ENCODE data around the gene SGMS1. TPM values are rescaled to one million over a fixed set of nuclear protein-coding genes. Genes with fewer than 3 reads are reported as not detected.

SGMS1 gene
- total and polyA plus RNA-seq, 2 experiments from 2014 or later: 15.0 to 34.7 TPM

DNA sequence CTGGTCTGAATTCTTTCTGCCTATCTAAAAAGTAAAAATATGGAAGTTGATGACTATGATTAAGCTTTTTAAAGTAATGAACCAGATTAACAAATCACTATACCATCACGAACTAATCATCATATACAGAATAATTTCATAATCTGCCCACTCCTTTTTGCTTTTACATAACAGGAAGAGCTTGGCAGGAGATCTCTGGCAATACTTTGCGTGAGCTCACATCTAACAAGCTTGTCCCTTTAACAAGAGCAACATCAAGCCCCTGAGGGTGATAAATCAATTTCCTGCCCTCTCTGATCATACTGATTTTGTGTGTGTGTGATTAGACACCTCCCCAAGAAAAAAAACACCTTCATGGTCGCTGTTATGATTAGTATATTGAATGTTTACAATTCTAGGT, 228.9 kb downstream of the SGMS1 start:
- H2AFZ ChIP-seq: no peak overlapping the region
- ATAC-seq (no peak), DNase-seq (ENCODE audit: low spot score) (no peak)
- H3K4me1 ChIP-seq (ENCODE audit: insufficient read depth): peaks cover 13% of the 10 kb centered on the region
- Mint-ChIP-seq H3K27me3 (ENCODE audit: insufficient read depth, low read depth, poor library complexity) (no peaks in the 10 kb centered on the region), H3K9me3 (no peaks in the 10 kb centered on the region), H3K36me3 (ENCODE audit: low read depth) (no peaks in the 10 kb centered on the region), H3K4me1 (peaks cover 29% of the 10 kb centered on the region), H3K4me3 (no peak overlapping the region), H3K27ac (no peak overlapping the region)
- no peak for TF ChIP-seq ZNF331 (CRISPR knock-in tag; IDR thresholded peaks at IDR 0.05; ENCODE audit: low read depth)
- TF ChIP-seq CREB1 (CRISPR knock-in tag; IDR thresholded peaks at IDR 0.05; ENCODE audit: low read depth): no peak
- no peak for TF ChIP-seq EZH2phosphoT487 (IDR thresholded peaks at IDR 0.05; ENCODE audit: unreplicated experiment)
- no peak for TF ChIP-seq POLR2AphosphoS5 (IDR thresholded peaks at IDR 0.05; ENCODE audit: low read depth)
- no peak for TF ChIP-seq NANOG (IDR thresholded peaks at IDR 0.05; ENCODE audit: borderline replicate concordance)
- no peak for TF ChIP-seq EZH2 (IDR thresholded peaks at IDR 0.05; ENCODE audit: low read depth, unreplicated experiment)
- TF ChIP-seq JUNB (IDR thresholded peaks at IDR 0.05; ENCODE audit: unreplicated experiment): no peak
- no peak for TF ChIP-seq ZNF114 (CRISPR knock-in tag; IDR thresholded peaks at IDR 0.05)
- no peak for TF ChIP-seq ZNF462 (CRISPR knock-in tag; IDR thresholded peaks at IDR 0.05)
- no peak for TF ChIP-seq ETS1 (IDR thresholded peaks at IDR 0.05)
- TF ChIP-seq, protein P1, sequence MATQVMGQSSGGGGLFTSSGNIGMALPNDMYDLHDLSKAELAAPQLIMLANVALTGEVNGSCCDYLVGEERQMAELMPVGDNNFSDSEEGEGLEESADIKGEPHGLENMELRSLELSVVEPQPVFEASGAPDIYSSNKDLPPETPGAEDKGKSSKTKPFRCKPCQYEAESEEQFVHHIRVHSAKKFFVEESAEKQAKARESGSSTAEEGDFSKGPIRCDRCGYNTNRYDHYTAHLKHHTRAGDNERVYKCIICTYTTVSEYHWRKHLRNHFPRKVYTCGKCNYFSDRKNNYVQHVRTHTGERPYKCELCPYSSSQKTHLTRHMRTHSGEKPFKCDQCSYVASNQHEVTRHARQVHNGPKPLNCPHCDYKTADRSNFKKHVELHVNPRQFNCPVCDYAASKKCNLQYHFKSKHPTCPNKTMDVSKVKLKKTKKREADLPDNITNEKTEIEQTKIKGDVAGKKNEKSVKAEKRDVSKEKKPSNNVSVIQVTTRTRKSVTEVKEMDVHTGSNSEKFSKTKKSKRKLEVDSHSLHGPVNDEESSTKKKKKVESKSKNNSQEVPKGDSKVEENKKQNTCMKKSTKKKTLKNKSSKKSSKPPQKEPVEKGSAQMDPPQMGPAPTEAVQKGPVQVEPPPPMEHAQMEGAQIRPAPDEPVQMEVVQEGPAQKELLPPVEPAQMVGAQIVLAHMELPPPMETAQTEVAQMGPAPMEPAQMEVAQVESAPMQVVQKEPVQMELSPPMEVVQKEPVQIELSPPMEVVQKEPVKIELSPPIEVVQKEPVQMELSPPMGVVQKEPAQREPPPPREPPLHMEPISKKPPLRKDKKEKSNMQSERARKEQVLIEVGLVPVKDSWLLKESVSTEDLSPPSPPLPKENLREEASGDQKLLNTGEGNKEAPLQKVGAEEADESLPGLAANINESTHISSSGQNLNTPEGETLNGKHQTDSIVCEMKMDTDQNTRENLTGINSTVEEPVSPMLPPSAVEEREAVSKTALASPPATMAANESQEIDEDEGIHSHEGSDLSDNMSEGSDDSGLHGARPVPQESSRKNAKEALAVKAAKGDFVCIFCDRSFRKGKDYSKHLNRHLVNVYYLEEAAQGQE (IDR thresholded peaks at IDR 0.05; ENCODE audit: unreplicated experiment): no peak
- TF ChIP-seq STAT1 (IDR thresholded peaks at IDR 0.05; ENCODE audit: unreplicated experiment): no peak
- TF ChIP-seq, protein P2, sequence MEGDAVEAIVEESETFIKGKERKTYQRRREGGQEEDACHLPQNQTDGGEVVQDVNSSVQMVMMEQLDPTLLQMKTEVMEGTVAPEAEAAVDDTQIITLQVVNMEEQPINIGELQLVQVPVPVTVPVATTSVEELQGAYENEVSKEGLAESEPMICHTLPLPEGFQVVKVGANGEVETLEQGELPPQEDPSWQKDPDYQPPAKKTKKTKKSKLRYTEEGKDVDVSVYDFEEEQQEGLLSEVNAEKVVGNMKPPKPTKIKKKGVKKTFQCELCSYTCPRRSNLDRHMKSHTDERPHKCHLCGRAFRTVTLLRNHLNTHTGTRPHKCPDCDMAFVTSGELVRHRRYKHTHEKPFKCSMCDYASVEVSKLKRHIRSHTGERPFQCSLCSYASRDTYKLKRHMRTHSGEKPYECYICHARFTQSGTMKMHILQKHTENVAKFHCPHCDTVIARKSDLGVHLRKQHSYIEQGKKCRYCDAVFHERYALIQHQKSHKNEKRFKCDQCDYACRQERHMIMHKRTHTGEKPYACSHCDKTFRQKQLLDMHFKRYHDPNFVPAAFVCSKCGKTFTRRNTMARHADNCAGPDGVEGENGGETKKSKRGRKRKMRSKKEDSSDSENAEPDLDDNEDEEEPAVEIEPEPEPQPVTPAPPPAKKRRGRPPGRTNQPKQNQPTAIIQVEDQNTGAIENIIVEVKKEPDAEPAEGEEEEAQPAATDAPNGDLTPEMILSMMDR (conservative IDR thresholded peaks at IDR 0.05; ENCODE audit: low read depth in 2 of 2): no peak
- peaks cover 9% of the 10 kb centered on the region for H3K79me2 ChIP-seq (replicated peaks; ENCODE audit: insufficient read depth)
- no peaks in the 10 kb centered on the region for H3F3A ChIP-seq (replicated peaks; ENCODE audit: low read depth)
- no peaks in the 10 kb centered on the region for H3K9me2 ChIP-seq (ENCODE audit: insufficient read depth)
- H3K27me3 ChIP-seq (ENCODE audit: insufficient read depth): no peaks in the 10 kb centered on the region
- H3K4me3 ChIP-seq: no peak overlapping the region
- no peaks in the 10 kb centered on the region for H3K36me3 ChIP-seq (ENCODE audit: insufficient read depth)
- H3K4me2 ChIP-seq: no peak overlapping the region
- H3K27ac ChIP-seq (ENCODE audit: low read depth): no peak overlapping the region
- no peaks in the 10 kb centered on the region for H4K20me1 ChIP-seq (replicated peaks; ENCODE audit: insufficient read depth)
